Inflammatory macrophage treated with lipopolysaccharide for 4 hours (primary cell): ENCODE measurements around the gene OR1D5.
"Not testable (repeated sequence)": the region's sequence is repeated elsewhere in the genome, so short reads cannot be mapped to it uniquely, and the experiment has no call there.

Experiments used
- DNase-seq: peaks from one replicate; pipeline ENCODE4 v3.0.0-alpha.2; 2020

The OR1D5 gene

DNA sequence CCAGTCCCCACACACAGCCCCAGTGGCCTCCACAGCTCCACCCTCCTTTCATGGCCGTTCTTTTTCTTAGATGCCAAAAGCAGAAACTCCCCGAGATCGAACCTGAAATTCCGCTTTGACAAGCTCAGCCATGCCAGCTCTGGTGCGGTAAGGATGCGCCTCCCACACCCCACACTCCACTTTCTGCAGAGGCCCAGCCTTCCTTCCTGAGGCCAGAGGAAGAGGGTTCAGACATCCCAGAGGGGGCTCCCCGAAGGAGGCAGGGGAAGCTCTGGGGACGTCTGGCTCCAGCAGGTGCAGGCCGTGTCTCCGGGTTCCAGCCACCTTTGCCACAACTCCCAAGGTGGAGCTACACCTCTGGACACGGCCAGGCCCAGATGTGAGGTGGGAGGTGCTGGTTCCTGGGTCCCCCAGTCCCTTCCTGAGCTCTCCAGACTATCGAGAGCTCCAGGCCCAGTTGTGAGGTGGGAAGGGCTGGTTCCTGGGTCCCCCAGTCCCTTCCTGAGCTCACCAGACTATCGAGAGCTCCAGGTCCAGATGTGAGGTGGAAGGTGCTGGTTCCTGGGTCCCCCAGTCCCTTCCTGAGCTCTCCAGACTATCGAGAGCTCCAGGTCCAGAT, 32.4 kb downstream of the OR1D5 start:
- DNase-seq = not testable (repeated sequence)

- DNase-seq = peak; percentile 71
Measured at GRCh38 chr17:3030096-3030495, 33.3 kb downstream of the OR1D5 start.

GRCh38 chr17:3029213-3029913, 34.0 kb downstream of the OR1D5 start:
- DNase-seq = no peak

- DNase-seq = no peak
Measured at GRCh38 chr17:3027786-3028532, 35.4 kb downstream of the OR1D5 start.

DNA sequence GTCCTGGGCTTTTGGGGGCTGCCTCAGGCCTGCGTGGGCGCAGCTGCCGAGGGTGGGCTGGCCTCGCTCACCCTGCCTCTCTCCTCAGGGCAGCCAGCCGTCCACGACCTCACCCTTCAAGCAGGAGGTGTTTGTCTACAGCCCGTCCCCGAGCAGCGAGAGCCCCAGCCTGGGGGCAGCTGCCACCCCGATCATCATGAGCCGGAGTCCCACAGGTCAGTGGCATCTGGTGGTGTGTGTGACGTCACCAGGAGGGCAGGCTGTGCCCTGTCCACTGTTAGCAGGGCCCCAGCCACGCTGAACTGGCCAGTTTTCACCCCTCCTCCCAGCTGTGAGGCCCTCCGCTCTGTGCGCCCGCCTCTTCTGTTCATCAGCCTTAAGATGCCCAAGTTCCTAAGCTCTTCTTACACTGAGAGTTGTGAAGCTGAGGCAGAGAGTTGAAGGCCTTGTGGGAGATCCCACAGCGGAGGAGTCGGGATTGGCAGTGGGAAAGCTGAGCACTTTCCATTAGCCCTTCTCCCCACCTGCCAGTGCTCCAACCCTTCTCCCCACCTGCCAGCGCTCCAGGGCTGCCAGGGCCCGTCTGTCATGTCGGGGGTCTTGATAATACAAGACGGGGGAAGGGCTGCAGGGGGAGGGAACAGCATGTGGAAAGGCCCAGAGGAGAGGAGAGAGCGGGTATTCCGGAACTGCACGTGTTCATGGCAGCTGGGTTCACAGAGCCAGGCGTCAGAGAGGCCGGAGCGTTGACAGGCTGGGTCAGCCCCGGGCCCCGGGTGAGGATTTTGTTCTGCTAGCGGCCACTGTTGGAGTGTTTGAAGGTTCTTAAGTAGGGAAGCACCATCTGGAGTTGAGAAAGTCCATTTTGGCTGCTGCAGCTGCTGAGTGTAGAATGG, 36.3 kb downstream of the OR1D5 start:
- DNase-seq = no peak

DNA sequence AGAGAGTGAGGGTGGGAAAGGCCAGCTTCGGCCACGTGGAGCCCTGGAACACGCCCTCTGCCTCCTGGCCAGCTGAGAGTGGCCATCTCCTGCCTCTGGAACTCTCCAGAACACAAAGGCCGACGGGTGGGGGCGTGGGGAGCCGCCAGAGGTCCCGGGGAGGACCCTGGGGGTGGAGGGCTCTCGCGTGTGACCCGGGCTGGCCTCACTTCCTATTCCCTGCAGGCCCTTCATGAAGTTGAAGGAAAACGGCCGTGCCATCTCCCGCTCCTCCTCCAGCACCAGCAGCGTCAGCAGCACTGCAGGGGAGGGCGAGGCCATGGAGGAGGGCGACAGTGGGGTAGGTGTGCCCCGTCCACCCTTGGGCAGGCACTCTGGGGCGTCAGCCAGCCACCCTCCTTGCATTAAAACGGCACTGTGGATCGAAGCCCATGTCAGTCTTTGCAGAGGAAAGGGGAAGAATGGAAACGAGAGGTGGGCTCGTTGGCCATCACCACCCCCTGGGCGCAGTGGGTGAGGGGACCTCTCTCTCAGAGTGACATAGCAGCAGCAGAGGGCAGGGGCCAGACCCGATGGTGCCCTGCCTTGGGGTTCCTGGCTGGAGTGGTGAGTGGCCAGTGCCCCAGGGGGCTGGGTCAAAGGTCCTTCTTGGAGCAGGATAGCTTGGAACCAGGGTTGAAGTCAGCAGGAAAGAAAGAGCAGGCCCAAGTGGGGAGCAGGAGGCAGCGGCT, 37.1 kb downstream of the OR1D5 start:
- DNase-seq = no peak

DNA sequence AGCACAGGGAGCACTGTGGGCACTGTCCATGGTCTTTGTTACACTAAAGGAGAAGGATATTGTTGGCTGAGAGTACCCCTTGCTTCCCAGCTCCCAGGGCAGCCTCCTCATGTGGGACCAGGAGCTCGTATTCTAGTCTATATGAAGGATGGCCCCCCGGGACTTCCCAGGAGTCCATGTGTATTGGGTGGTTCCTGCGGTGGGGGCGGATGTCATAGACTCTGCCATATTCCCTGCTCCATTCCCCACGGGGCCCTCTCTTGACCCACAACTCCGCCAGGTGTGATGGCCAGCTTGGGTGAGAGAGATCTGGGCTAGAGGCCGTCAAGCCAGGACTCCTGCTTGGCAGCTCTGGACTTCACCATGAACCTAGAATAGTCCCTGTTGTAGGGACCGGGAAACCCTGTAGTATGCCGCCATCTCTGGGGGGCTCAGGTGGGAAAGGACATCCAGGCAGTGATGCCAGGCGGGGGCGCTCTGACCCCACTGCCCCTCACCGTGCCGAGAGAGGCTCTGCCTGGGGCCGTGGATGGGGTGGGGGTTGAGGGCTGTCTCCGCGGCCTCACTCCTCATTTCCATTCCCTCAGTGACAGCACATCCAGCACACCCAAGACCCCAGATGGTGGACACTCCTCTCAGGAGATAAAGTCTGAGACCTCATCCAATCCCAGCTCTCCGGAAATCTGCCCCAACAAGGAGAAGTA, 37.8 kb downstream of the OR1D5 start:
- DNase-seq = no peak

DNA sequence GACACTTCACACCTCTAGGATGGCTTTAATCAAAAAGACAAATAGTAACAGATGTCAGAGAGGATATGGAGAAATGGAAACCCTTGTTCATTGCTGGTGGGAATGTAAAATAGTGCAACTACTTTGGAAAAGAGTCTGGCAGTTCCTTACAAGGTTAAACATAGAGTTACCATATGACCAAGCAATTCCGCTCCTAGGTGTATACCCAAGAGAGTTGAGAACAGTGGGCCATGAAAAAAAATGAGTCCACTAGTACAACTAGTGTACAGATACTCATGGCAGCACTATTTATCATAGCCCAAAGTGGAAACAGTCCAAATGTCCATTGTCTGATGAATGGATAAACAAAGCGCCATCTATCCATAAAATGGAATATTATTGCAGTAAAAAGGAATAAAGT, 39.1 kb downstream of the OR1D5 start:
- no peak for DNase-seq

GRCh38 chr17:3022197-3022596, 41.2 kb downstream of the OR1D5 start:
- no peak for DNase-seq

DNA sequence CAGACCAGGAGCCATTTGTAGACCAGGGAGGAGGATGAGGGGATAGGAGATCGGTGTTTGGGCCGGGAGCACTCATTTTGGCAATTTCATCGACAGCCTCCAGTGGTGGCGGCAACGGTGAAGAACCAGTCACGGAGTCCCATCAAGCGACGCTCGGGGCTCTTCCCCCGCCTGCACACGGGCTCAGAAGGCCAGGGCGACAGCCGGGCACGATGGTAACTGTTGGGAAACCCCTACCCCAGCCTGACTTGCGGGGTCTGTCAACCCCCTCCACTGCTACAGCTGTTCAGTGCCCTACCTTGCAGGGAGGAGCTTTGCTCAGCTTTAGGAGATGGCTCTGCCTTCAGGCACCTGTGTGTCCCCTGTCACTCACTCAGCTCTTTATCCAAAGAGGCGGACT, 43.0 kb downstream of the OR1D5 start:
- no peak for DNase-seq

DNA sequence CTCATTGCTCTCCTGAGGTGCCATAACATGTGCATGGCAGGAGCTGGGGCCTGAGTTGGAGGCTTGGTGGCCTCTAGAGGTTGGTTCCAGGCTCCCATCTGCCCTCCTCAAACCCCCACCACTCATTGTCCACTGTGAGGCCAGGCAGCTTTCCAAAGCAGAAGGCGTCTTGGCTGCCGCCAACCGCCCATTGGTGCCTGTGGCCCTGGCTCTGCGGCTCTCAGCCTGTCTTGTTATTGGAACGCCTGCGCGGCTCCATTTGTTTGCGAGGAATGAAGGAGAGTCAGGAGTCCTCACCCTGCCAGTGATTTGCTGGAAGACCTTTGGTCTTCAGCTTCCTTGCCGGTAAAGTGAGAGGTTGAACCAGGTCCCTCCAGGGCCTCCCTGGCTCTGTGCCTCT, 43.6 kb downstream of the OR1D5 start:
- DNase-seq = no peak

DNA sequence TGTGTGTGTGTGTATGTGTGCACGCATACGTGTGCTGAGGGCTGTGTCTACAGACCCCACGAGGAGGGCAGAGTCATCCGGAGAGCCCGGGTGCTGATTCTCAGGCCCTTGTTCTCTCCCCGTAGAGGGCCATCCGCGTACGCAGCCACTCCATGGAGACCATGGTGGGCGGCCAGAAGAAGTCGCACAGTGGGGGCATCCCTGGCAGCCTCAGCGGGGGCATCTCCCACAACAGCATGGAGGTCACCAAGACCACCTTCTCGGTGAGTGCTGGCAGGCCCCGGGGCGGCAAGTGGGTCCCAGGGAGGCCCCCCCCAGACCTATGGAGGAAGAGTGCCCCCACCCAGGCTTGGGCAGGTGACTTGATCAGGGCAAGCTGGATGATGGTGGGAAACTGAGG, 45.5 kb downstream of the OR1D5 start:
- DNase-seq = no peak

GRCh38 chr17:3015890-3016289, 47.5 kb downstream of the OR1D5 start:
- no peak for DNase-seq

DNA sequence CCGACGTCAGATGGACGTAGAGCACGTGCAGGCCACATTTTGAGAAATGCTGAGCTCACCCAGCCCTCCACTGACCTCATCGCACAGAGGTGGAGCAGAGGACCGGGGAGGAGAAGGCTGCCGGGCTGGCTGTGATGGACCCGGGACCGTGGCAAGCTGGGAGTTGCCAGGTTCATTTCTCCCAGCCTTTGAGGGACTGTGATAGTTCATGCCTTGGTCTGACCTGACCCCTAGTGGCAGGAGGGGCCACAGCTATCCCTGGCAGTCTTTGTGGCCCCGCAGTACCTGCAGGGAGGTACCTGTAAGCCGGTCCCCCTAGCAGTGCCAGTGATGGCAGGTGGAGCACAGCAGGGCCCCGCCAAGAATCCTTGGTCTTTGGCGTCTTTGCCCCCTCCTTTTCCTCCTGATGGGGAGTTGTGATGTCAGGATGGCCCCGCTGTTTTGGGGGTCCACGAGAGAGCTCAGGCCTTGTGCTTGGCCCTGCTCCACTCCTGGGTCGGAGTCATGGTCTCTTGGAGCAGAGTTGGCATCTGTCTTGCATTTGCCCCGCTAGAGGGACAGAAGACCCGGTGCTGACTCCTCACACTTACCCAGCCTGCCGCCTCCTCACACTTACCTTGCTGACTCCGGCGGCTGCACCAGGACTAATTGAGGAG, 50.4 kb downstream of the OR1D5 start:
- DNase-seq = peak; percentile 45
